Hepatocyte (in vitro differentiated cells): ENCODE data around the gene ADAMTS12. TPM values are rescaled to one million over a fixed set of nuclear protein-coding genes. Genes with fewer than 3 reads are reported as not detected.

Experiments used
- DNase-seq: peaks from one replicate; pipeline ENCODE4 v3.0.0-alpha.2; 2016; ENCODE audit warnings: low spot score
- H2AFZ ChIP-seq: fragments of 200-600 bp; sonication (generic); 2 replicates; pipeline ENCODE4 v1.6.0; 2016; ENCODE audit warnings: antibody characterized with exemption, mild to moderate bottlenecking
- H3K27ac ChIP-seq: fragments of 200-600 bp; sonication (generic); 2 replicates; pipeline ENCODE4 v1.5.1; 2016; ENCODE audit warnings: mild to moderate bottlenecking
- H3K27me3 ChIP-seq: fragments of 200-600 bp; sonication (generic); 2 replicates; pipeline ENCODE4 v1.6.1; 2016
- H3K36me3 ChIP-seq: fragments of 200-600 bp; sonication (generic); replicated peaks from 2 replicates; pipeline ENCODE4 v1.5.1; 2016; ENCODE audit warnings: low read depth; ENCODE audit not compliant: insufficient read depth
- H3K4me1 ChIP-seq: fragments of 200-600 bp; sonication (generic); 2 replicates; pipeline ENCODE4 v1.5.1; 2016; ENCODE audit warnings: mild to moderate bottlenecking, moderate library complexity; ENCODE audit not compliant: insufficient read depth
- H3K4me2 ChIP-seq: fragments of 200-600 bp; sonication (generic); 2 replicates; pipeline ENCODE4 v1.6.0; 2016
- H3K4me3 ChIP-seq: fragments of 200-600 bp; sonication (generic); 2 replicates; pipeline ENCODE4 v1.5.1; 2016; ENCODE audit warnings: mild to moderate bottlenecking
- H3K79me2 ChIP-seq: fragments of 200-600 bp; sonication (generic); 2 replicates; pipeline ENCODE4 v1.6.0; 2017; ENCODE audit warnings: mild to moderate bottlenecking
- H3K9me2 ChIP-seq: fragments of 200-600 bp; sonication (generic); replicated peaks from 2 replicates; pipeline ENCODE4 v1.6.0; 2017; ENCODE audit warnings: mild to moderate bottlenecking; ENCODE audit not compliant: insufficient read depth
- H3K9me3 ChIP-seq: fragments of 200-600 bp; sonication (generic); 2 replicates; pipeline ENCODE4 v1.5.1; 2016; ENCODE audit warnings: low read depth, mild to moderate bottlenecking
- H4K20me1 ChIP-seq: fragments of 200-600 bp; sonication (generic); 2 replicates; pipeline ENCODE4 v1.6.0; 2016; ENCODE audit warnings: mild to moderate bottlenecking; ENCODE audit not compliant: insufficient read depth, poor library complexity, severe bottlenecking
- CTCF ChIP-seq: fragments of 200-600 bp; sonication (generic); IDR thresholded peaks from 2 replicates; pipeline ENCODE4 v1.5.1; 2016; ENCODE audit warnings: antibody characterized with exemption, mild to moderate bottlenecking; ENCODE audit not compliant: poor library complexity
- EZH2 ChIP-seq: fragments of 200-600 bp; sonication (generic); IDR thresholded peaks from 2 replicates; pipeline ENCODE4 v1.6.1; 2016; ENCODE audit warnings: antibody characterized with exemption, mild to moderate bottlenecking, borderline replicate concordance
- EZH2phosphoT487 ChIP-seq: fragments of 200-600 bp; sonication (generic); IDR thresholded peaks from one replicate; pipeline ENCODE4 v1.6.1; 2018; ENCODE audit warnings: antibody characterized with exemption, mild to moderate bottlenecking, low read depth, moderate library complexity; ENCODE audit not compliant: unreplicated experiment, severe bottlenecking
- WGBS: methylation state at CpG from one replicate; pipeline ENCODE4 v1.1.6; 2016; ENCODE audit warnings: low lambda C conversion rate; ENCODE audit errors: missing lambda C conversion rate; 5-methylcytosine and 5-hydroxymethylcytosine counted together
- polyA plus RNA-seq: library from polyadenylated mRNA; unstranded; fragments of >200 nt; fragmentation: Nextera tagmentation; extraction: Ambion mirVana; gene quantifications from 2 replicates; pipeline ENCODE4 v1.2.1, GENCODE V29; 2016
- total RNA-seq: library from RNA; depleted of rRNA; stranded (reverse); fragments of >200 nt; gene quantifications from 2 replicates; pipeline ENCODE4 v1.2.3, GENCODE V29; 2014

Gene ADAMTS12
- total and polyA plus RNA-seq, 2 experiments from 2014 or later: 3.2 to 8.9 TPM

- TF ChIP-seq EZH2: no peak
- no peak for TF ChIP-seq CTCF
- TF ChIP-seq EZH2phosphoT487: no peak
- no peaks in the 10 kb centered on the region for H3K79me2 ChIP-seq
Observed at GRCh38 chr5:33831041-33831440, 60.7 kb downstream of the ADAMTS12 start.

GRCh38 chr5:33829430-33829829 is 62.4 kb downstream of the ADAMTS12 start:
- H3K27me3 ChIP-seq: no peaks in the 10 kb centered on the region
- H3K4me1 ChIP-seq: no peaks in the 10 kb centered on the region
- H3K9me2 ChIP-seq: no peaks in the 10 kb centered on the region
- DNase-seq: no peak
- no peaks in the 10 kb centered on the region for H4K20me1 ChIP-seq
- H3K4me3 ChIP-seq: no peak overlapping the region
- H3K27ac ChIP-seq: no peak overlapping the region
- H3K36me3 ChIP-seq: no peaks in the 10 kb centered on the region
- no peaks in the 10 kb centered on the region for H3K79me2 ChIP-seq
- H3K9me3 ChIP-seq: no peaks in the 10 kb centered on the region
- TF ChIP-seq EZH2 (no peak), CTCF (no peak), EZH2phosphoT487 (no peak)
- 95% methylated on average over 1 of the region's 1 CpG for WGBS
- H3K4me2 ChIP-seq: no peak overlapping the region
- no peak overlapping the region for H2AFZ ChIP-seq

More at GRCh38 chr5:33831041-33831440, 60.7 kb downstream of the ADAMTS12 start:
- Histone ChIP-seq H3K9me3 (no peaks in the 10 kb centered on the region), H3K4me1 (no peaks in the 10 kb centered on the region), H3K4me3 (no peak overlapping the region), H3K27me3 (no peaks in the 10 kb centered on the region), H3K4me2 (no peak overlapping the region), H2AFZ (no peak overlapping the region), H3K27ac (no peak overlapping the region), H3K36me3 (no peaks in the 10 kb centered on the region), H3K9me2 (no peaks in the 10 kb centered on the region), H4K20me1 (no peaks in the 10 kb centered on the region)
- DNase-seq: no peak
- 97% methylated on average over 1 of the region's 1 CpG for WGBS

- 85% methylated on average over 7 of the region's 7 CpGs for WGBS
- no peak overlapping the region for H3K4me2 ChIP-seq
- no peaks in the 10 kb centered on the region for H3K4me1 ChIP-seq
- no peaks in the 10 kb centered on the region for H3K36me3 ChIP-seq
- no peak for TF ChIP-seq EZH2
- no peak for DNase-seq
- no peaks in the 10 kb centered on the region for H3K9me2 ChIP-seq
- no peak overlapping the region for H3K4me3 ChIP-seq
- H3K9me3 ChIP-seq: no peaks in the 10 kb centered on the region
- no peak overlapping the region for H3K27ac ChIP-seq
- no peak overlapping the region for H2AFZ ChIP-seq
- H4K20me1 ChIP-seq: no peaks in the 10 kb centered on the region
- no peaks in the 10 kb centered on the region for H3K27me3 ChIP-seq
- H3K79me2 ChIP-seq: no peaks in the 10 kb centered on the region
Observed at GRCh38 chr5:33828626-33829308, 63.0 kb downstream of the ADAMTS12 start.

- no peaks in the 10 kb centered on the region for H4K20me1 ChIP-seq
- no peak overlapping the region for H3K4me2 ChIP-seq
- 78% methylated on average over 1 of the region's 1 CpG for WGBS
- H3K27me3 ChIP-seq: no peaks in the 10 kb centered on the region
- no peaks in the 10 kb centered on the region for H3K9me3 ChIP-seq
- no peak for TF ChIP-seq EZH2phosphoT487
- no peak for TF ChIP-seq EZH2
- TF ChIP-seq CTCF: no peak
- H3K4me3 ChIP-seq: no peak overlapping the region
- no peaks in the 10 kb centered on the region for H3K79me2 ChIP-seq
- no peaks in the 10 kb centered on the region for H3K9me2 ChIP-seq
- H3K36me3 ChIP-seq: no peaks in the 10 kb centered on the region
- no peaks in the 10 kb centered on the region for H3K4me1 ChIP-seq
- H3K27ac ChIP-seq: no peak overlapping the region
- no peak for DNase-seq
- H2AFZ ChIP-seq: no peak overlapping the region
Observed at GRCh38 chr5:33827885-33828284, 63.9 kb downstream of the ADAMTS12 start.
